HUES6 (cell line): ENCODE data around the gene LRRC23.
"Not testable (repeated sequence)": the region's sequence is repeated elsewhere in the genome, so short reads cannot be mapped to it uniquely, and the experiment has no call there.

Experiments used
- H3K27ac ChIP-seq: 2 replicates; pipeline ENCODE4 v1.7.0; 2013; ENCODE audit warnings: low read depth, mild to moderate bottlenecking, low read length, inconsistent platforms
- H3K27me3 ChIP-seq: 2 replicates; pipeline ENCODE4 v1.6.1; 2013; ENCODE audit warnings: low read length; ENCODE audit not compliant: control insufficient read depth, insufficient read depth
- H3K36me3 ChIP-seq: 2 replicates; pipeline ENCODE4 v1.6.1; 2013; ENCODE audit warnings: low read length; ENCODE audit not compliant: control insufficient read depth, insufficient read depth
- H3K4me1 ChIP-seq: 2 replicates; pipeline ENCODE4 v1.6.1; 2013; ENCODE audit warnings: low read length; ENCODE audit not compliant: control insufficient read depth, insufficient read depth
- H3K4me3 ChIP-seq: 2 replicates; pipeline ENCODE4 v1.5.1; 2013; ENCODE audit warnings: low read depth, low read length
- H3K9ac ChIP-seq: one replicate; pipeline ENCODE4 v1.6.1; 2013; ENCODE audit warnings: mild to moderate bottlenecking, low read length
- H3K9me3 ChIP-seq: 2 replicates; pipeline ENCODE4 v1.6.1; 2013; ENCODE audit warnings: low read depth, low read length; ENCODE audit not compliant: control insufficient read depth, insufficient read depth

Gene LRRC23

GRCh38 chr12:6866920-6867412 lies 37.7 kb upstream of the LRRC23 start:
- H3K27me3 ChIP-seq, result no peaks in the 10 kb centered on the region
- peak overlapping the region; percentile 56 for H3K9ac ChIP-seq
- H3K9me3 ChIP-seq, result no peaks in the 10 kb centered on the region
- H3K27ac ChIP-seq, result no peak overlapping the region
- H3K36me3 ChIP-seq, result peaks cover 68% of the 10 kb centered on the region
- peaks cover 45% of the 10 kb centered on the region for H3K4me1 ChIP-seq
- H3K4me3 ChIP-seq, result peak overlapping the region; percentile 91

GRCh38 chr12:6867413-6868210 lies 37.0 kb upstream of the LRRC23 start, which contains the start of gene TPI1:
TPI1 (plus strand) TSS chr12:6867531; CDS start chr12:6867567, 36 bp downstream.
- Histone ChIP-seq H3K4me1 (peaks cover 48% of the 10 kb centered on the region), H3K9ac (peak within 1 kb of the TSS; percentile 98), H3K9me3 (no peaks in the 10 kb centered on the region), H3K36me3 (peaks cover 62% of the 10 kb centered on the region), H3K27me3 (no peaks in the 10 kb centered on the region), H3K4me3 (peak within 1 kb of the TSS; percentile 91), H3K27ac (peak within 1 kb of the TSS; percentile 98)

GRCh38 chr12:6868211-6869048 lies 36.2 kb upstream of the LRRC23 start:
- Histone ChIP-seq H3K9me3 (no peaks in the 10 kb centered on the region), H3K4me3 (peak overlapping the region; percentile 91), H3K4me1 (peaks cover 48% of the 10 kb centered on the region), H3K9ac (peak overlapping the region; percentile 98), H3K27ac (peak overlapping the region; percentile 98; the same call in 1 of the 2 replicates), H3K27me3 (no peaks in the 10 kb centered on the region), H3K36me3 (peaks cover 54% of the 10 kb centered on the region)

GRCh38 chr12:6869049-6870021 lies 35.3 kb upstream of the LRRC23 start:
- peaks cover 45% of the 10 kb centered on the region for H3K36me3 ChIP-seq
- peak overlapping the region; percentile 98 for H3K9ac ChIP-seq
- H3K4me3 ChIP-seq, result peak overlapping the region; percentile 91
- peaks cover 48% of the 10 kb centered on the region for H3K4me1 ChIP-seq
- no peak overlapping the region for H3K27ac ChIP-seq
- no peaks in the 10 kb centered on the region for H3K9me3 ChIP-seq
- no peaks in the 10 kb centered on the region for H3K27me3 ChIP-seq

GRCh38 chr12:6870304-6870703 lies 34.3 kb upstream of the LRRC23 start:
- not testable (repeated sequence) for H3K27ac ChIP-seq, H3K9me3 ChIP-seq, H3K27me3 ChIP-seq, H3K4me3 ChIP-seq, H3K9ac ChIP-seq
- Histone ChIP-seq H3K36me3 (peaks cover 35% of the 10 kb centered on the region), H3K4me1 (peaks cover 48% of the 10 kb centered on the region)

GRCh38 chr12:6871052-6871957 lies 33.3 kb upstream of the LRRC23 start:
- H3K27me3 ChIP-seq, result no peaks in the 10 kb centered on the region
- no peaks in the 10 kb centered on the region for H3K9me3 ChIP-seq
- H3K4me3 ChIP-seq, result peak overlapping the region; percentile 98
- H3K4me1 ChIP-seq, result peaks cover 40% of the 10 kb centered on the region
- no peak overlapping the region for H3K27ac ChIP-seq
- H3K9ac ChIP-seq, result peak overlapping the region; percentile 93
- H3K36me3 ChIP-seq, result peaks cover 33% of the 10 kb centered on the region

- peak overlapping the region; percentile 93 for H3K9ac ChIP-seq
- peaks cover 32% of the 10 kb centered on the region for H3K4me1 ChIP-seq
- peak overlapping the region; percentile 98 for H3K4me3 ChIP-seq
- H3K27me3 ChIP-seq, result no peaks in the 10 kb centered on the region
- no peaks in the 10 kb centered on the region for H3K9me3 ChIP-seq
- peaks cover 38% of the 10 kb centered on the region for H3K36me3 ChIP-seq
- peak overlapping the region; percentile 68; the same call in 1 of the 2 replicates for H3K27ac ChIP-seq
Observed at GRCh38 chr12:6872073-6873048, 32.3 kb upstream of the LRRC23 start.

- Histone ChIP-seq H3K27me3 (no peaks in the 10 kb centered on the region), H3K27ac (peak within 1 kb of the TSS; percentile 68; the same call in 1 of the 2 replicates), H3K4me1 (peaks cover 31% of the 10 kb centered on the region), H3K36me3 (peaks cover 39% of the 10 kb centered on the region), H3K9ac (peak within 1 kb of the TSS; percentile 93), H3K9me3 (no peaks in the 10 kb centered on the region), H3K4me3 (peak within 1 kb of the TSS; percentile 98)
Observed at GRCh38 chr12:6873094-6874014, 31.3 kb upstream of the LRRC23 start, which contains the start of gene SPSB2. SPSB2 (minus strand) TSS chr12:6873303; CDS start chr12:6872901, 402 bp downstream.
